ENCODE results near the gene ITGAX.
"Not testable (repeated sequence)": the region's sequence is repeated elsewhere in the genome, so short reads cannot be mapped to it uniquely, and the experiment has no call there.

ITGAX gene

DNA sequence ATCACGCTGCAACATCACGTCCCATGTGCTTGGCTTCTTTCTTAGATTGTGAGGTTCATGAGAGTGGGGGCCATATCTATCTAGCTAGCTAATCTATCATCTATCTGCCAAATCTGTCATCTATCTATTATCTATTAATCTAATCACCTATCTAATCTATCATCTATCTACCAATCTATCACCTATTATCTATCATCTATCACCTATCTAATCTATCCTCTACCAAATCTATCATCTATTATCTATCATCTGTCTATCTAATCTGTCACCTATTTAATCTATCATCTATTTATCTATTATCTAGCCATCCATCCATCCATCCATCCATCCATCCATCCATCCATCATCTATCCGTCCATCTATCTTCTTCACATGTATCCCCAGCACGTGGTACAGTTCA is 59.0 kb downstream of the ITGAX start:
- Histone ChIP-seq H3K9me3 (replicated peaks; ENCODE audit: insufficient read depth, low read length) (no peaks in the 10 kb centered on the region), H3K27me3 (replicated peaks; ENCODE audit: insufficient read depth, low read length) (peaks cover 60% of the 10 kb centered on the region), H3K9me2 (replicated peaks; ENCODE audit: insufficient read depth, low read length) (no peaks in the 10 kb centered on the region), H2AFZ (ENCODE audit: low read length) (no peak overlapping the region), H3K9ac (ENCODE audit: low read length) (no peak overlapping the region), H3K79me2 (ENCODE audit: low read length) (no peaks in the 10 kb centered on the region), H4K20me1 (ENCODE audit: insufficient read depth, low read length) (no peaks in the 10 kb centered on the region), H3K4me2 (ENCODE audit: low read depth, low read length) (no peak overlapping the region), H3K36me3 (replicated peaks; ENCODE audit: insufficient read depth, low read length) (no peaks in the 10 kb centered on the region), H3K4me1 (ENCODE audit: low read length) (no peaks in the 10 kb centered on the region), H3F3A (ENCODE audit: insufficient read depth, low read length) (no peaks in the 10 kb centered on the region), H3K4me3 (ENCODE audit: low read length) (no peak overlapping the region), H3K27ac (ENCODE audit: low read length) (no peak overlapping the region)
- TF ChIP-seq CTCF (IDR thresholded peaks at IDR 0.05; ENCODE audit: low read length) (no peak), EZH2 (optimal IDR thresholded peaks at IDR 0.05; ENCODE audit: low read depth, low read length) (no peak), EZH2phosphoT487 (IDR thresholded peaks at IDR 0.05; ENCODE audit: low read length) (no peak)
- DNase-seq, result no peak

DNA sequence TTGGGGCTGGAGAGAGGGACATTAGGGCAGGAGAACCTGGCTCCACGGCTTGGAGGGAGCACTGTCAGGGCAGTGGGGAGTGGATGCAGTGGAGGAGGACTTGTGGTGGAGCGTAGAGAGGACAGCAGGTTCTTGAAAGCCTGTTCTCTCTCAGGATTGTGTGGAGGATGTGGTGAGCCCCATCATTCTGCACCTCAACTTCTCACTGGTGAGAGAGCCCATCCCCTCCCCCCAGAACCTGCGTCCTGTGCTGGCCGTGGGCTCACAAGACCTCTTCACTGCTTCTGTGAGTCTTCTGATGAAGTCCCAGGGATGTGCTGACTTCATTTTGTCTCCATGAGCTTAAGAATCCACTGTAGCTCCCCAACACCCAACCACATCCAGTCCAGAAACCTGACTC is 59.7 kb downstream of the ITGAX start:
- Histone ChIP-seq H3F3A (ENCODE audit: insufficient read depth, low read length) (no peaks in the 10 kb centered on the region), H4K20me1 (ENCODE audit: insufficient read depth, low read length) (no peaks in the 10 kb centered on the region), H3K79me2 (ENCODE audit: low read length) (no peaks in the 10 kb centered on the region), H3K4me2 (ENCODE audit: low read depth, low read length) (no peak overlapping the region), H3K9ac (ENCODE audit: low read length) (no peak overlapping the region), H3K27me3 (replicated peaks; ENCODE audit: insufficient read depth, low read length) (peaks cover 54% of the 10 kb centered on the region), H3K36me3 (replicated peaks; ENCODE audit: insufficient read depth, low read length) (no peaks in the 10 kb centered on the region), H3K27ac (ENCODE audit: low read length) (no peak overlapping the region), H2AFZ (ENCODE audit: low read length) (no peak overlapping the region), H3K9me3 (replicated peaks; ENCODE audit: insufficient read depth, low read length) (no peaks in the 10 kb centered on the region), H3K9me2 (replicated peaks; ENCODE audit: insufficient read depth, low read length) (no peaks in the 10 kb centered on the region), H3K4me1 (ENCODE audit: low read length) (no peaks in the 10 kb centered on the region), H3K4me3 (ENCODE audit: low read length) (no peak overlapping the region)
- DNase-seq, result no peak
- no peak for TF ChIP-seq EZH2phosphoT487 (IDR thresholded peaks at IDR 0.05; ENCODE audit: low read length)
- TF ChIP-seq CTCF (IDR thresholded peaks at IDR 0.05; ENCODE audit: low read length), result no peak
- no peak for TF ChIP-seq EZH2 (optimal IDR thresholded peaks at IDR 0.05; ENCODE audit: low read depth, low read length)

- H3K79me2 ChIP-seq (ENCODE audit: low read length), result no peaks in the 10 kb centered on the region
- no peaks in the 10 kb centered on the region for H3F3A ChIP-seq (ENCODE audit: insufficient read depth, low read length)
- DNase-seq, result no peak
- no peaks in the 10 kb centered on the region for H3K4me1 ChIP-seq (ENCODE audit: low read length)
- H3K36me3 ChIP-seq (replicated peaks; ENCODE audit: insufficient read depth, low read length), result no peaks in the 10 kb centered on the region
- H3K27ac ChIP-seq (ENCODE audit: low read length), result no peak overlapping the region
- H3K9me2 ChIP-seq (replicated peaks; ENCODE audit: insufficient read depth, low read length), result no peaks in the 10 kb centered on the region
- no peak overlapping the region for H3K9ac ChIP-seq (ENCODE audit: low read length)
- no peak overlapping the region for H3K4me3 ChIP-seq (ENCODE audit: low read length)
- H3K9me3 ChIP-seq (replicated peaks; ENCODE audit: insufficient read depth, low read length), result no peaks in the 10 kb centered on the region
- H2AFZ ChIP-seq (ENCODE audit: low read length), result no peak overlapping the region
- H4K20me1 ChIP-seq (ENCODE audit: insufficient read depth, low read length), result no peaks in the 10 kb centered on the region
- no peak for TF ChIP-seq CTCF (IDR thresholded peaks at IDR 0.05; ENCODE audit: low read length)
- no peak for TF ChIP-seq EZH2phosphoT487 (IDR thresholded peaks at IDR 0.05; ENCODE audit: low read length)
- no peak for TF ChIP-seq EZH2 (optimal IDR thresholded peaks at IDR 0.05; ENCODE audit: low read depth, low read length)
- peaks cover 41% of the 10 kb centered on the region for H3K27me3 ChIP-seq (replicated peaks; ENCODE audit: insufficient read depth, low read length)
- no peak overlapping the region for H3K4me2 ChIP-seq (ENCODE audit: low read depth, low read length)
Measured at GRCh38 chr16:31416371-31416770, 61.4 kb downstream of the ITGAX start.

DNA sequence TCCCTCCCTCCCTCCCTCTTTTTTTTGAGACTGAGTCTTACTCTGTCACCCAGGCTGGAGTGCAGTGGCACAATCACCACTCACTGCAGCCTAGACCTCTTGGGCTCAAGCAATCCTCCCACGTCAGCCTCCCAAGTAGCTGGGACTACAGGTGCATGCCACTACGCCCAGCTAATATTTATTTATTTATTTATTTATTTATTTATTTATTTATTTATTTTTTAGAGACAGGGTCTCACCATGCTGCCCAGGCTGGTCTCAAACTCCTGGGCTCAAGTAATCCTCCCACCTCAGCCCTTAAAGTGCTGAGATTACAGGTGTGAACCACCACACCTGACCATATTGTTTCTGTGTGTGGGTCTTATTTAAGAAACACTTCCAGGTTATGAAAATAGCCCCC is 62.1 kb downstream of the ITGAX start:
- H3K9me2 ChIP-seq (replicated peaks; ENCODE audit: insufficient read depth, low read length); H3K4me1 ChIP-seq (ENCODE audit: low read length); H3K27ac ChIP-seq (ENCODE audit: low read length); H2AFZ ChIP-seq (ENCODE audit: low read length); H3K9ac ChIP-seq (ENCODE audit: low read length); H3K4me2 ChIP-seq (ENCODE audit: low read depth, low read length); H3K79me2 ChIP-seq (ENCODE audit: low read length); H4K20me1 ChIP-seq (ENCODE audit: insufficient read depth, low read length); H3K36me3 ChIP-seq (replicated peaks; ENCODE audit: insufficient read depth, low read length); H3F3A ChIP-seq (ENCODE audit: insufficient read depth, low read length); H3K9me3 ChIP-seq (replicated peaks; ENCODE audit: insufficient read depth, low read length); DNase-seq; H3K4me3 ChIP-seq (ENCODE audit: low read length): not testable (repeated sequence)
- H3K27me3 ChIP-seq (replicated peaks; ENCODE audit: insufficient read depth, low read length), result peaks cover 34% of the 10 kb centered on the region
